ENCODE data around the gene NPPB.
A peak's percentile ranks its signal among the peaks of the same experiment; 100 is the strongest.
"Not testable (repeated sequence)": the region's sequence is repeated elsewhere in the genome, so short reads cannot be mapped to it uniquely, and the experiment has no call there.

Gene NPPB

DNA sequence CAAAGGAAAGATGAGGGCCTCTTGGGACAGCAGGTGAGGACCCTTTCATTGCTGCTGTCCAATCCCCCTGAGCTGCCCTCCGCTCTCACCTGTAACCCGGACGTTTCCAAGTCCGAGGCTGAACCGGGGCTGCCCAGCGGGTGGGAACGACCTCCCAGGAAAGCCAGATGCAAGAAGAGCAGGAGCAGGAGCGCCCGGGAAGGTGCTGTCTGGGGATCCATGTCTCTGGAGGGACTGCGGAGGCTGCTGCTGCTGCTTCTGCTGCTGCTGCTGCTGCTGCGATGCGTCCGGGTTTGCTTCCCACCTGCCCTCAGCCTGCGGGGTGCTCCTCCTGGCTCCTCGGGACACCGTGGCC, at the start of gene NPPB:
NPPB (minus strand) TSS at position 333 of the 355 bp plus-strand sequence; CDS start at position 221, 112 bp downstream.
- no peak for DNase-seq

DNA sequence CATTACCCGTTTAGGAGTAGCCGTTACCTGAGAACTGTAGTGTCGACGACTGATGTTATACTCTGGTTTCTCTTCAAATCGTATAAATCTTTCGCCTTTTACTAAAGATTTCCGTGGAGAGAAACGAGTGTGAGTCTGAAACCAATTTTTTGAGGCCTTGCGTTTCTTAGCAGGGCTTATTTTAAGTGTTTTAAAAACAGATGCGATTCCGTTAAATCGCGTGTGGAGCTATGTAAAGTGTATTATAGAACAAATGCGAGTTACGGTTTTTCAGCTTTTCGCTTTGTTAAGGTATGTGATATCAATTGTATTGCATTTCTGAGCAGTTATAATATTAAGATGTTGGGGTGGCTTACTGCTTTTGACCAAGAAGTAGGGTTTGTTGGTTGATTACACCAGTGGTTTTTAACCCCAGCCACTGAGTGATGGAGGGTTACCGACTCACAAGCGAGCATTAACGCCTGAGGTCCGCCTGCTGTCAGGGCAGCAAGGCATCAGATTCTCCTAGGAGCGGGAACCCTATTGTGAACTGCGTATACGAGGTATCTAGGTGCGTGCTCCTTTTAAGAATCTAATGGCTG, 49.4 kb upstream of the NPPB start:
- DNase-seq: peak; percentile 94

DNA sequence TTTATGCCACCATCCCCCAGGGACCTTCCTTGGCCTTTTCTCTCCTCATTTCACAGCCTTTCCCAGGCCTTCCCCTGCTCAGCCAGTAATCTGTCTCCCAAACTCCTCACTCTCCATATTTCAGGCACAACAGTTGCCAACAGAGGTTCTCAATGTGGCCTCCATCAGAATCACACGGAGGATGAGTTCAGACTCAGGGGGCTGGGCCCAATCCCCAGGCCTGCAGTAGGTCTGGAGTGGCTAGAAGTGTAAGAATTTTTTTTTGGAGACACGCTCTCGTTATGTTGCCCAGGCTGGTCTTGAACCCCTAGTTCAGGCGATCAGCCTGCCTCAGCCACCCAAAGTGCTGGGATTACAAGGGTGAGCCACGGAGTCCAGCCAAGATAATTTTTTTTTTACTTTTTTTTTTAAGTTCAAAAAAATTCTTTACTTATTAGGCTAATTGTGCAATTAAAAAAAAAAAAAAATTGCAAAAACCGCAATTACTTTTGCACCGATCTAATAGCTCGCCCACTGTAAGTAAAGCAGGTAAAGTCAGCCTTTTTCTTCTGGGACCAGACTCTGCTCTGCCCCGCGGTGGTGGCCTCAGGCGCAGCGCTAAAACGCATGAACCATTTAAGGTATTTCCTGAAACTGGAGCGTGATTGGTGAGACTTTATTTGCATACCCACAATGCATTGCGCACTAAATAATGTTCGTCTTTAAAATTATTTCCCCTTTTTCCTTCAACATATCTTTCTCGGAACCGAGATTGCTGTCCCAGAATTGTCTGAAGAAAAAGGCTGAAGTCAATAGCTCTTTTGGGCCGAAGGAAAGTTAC, 48.7 kb upstream of the NPPB start:
- peak; percentile 95 for DNase-seq

DNA sequence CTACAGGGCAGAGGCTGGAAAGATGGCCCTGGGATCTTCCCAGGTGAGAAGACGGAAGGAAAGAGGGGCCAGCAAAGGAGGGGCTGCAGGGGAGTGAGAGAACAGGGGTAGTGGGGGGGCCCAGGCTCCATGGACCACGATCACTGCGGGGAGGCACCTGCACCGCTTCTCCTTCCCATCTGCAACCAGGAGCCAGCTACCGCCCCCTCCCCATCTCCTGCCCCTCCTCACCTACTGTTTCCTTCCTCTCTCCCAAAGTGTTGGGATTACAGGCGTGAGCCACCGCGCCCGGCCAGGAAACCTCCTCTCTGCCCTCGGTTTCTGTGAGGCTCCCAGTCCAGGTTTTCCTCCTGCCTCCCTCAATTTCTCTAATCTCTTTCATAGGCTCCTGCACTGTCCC, 48.1 kb upstream of the NPPB start:
- no peak for DNase-seq

DNA sequence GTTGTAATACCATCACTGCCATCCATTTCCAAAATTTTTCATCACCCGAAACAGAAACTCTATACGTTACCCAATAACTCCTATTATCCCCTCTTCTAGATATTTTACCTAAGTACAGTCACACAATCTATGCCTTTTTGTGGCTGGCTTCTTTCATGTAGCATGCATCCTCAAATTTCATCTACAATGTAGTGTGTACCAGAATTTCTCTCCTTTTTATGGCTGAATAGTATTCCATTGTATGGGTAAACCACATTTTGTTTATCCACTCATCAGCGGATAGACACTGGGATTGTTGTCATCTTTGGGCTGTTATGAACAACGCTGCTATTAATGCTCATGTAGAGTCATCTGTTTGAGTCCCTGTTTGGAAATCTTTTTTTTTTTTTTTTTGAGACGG, 46.2 kb upstream of the NPPB start:
- DNase-seq: no peak

DNA sequence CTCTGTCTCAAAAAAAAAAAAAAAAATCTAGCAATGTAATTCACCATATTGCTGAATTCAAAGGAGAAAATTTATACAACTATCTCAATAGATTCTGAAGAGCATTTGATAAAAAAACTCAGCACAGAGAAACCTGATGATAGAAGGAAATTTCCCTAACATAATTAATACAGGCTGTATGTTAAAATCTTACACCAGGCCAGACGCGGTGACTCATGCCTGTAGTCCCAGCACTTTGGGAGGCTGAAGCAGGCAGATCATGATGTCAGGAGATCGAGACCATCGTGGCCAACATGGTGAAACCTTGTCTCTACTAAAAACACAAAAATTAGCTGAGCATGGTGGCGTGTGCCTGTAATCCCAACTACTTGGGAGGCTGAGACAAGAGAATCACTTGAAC, 45.4 kb upstream of the NPPB start:
- not testable (repeated sequence) for DNase-seq

DNA sequence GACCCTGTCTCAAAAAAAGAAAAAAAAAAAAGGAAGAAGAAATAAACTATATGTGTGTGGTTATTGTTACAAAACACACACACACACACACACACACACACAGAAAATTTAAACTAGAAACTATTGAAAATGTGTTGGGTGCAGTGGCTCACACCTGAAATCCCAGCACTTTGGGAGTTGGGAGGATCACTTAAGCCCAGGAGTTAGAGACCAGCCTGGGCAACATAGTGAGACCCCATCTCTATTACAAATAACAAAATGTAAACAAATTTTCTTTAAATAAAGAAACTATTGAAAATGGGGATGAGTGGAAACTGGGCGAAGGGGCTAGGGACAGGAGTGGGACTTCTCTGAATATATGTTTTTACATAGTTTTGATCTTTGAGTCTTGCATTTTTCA, 44.5 kb upstream of the NPPB start:
- no peak for DNase-seq

DNA sequence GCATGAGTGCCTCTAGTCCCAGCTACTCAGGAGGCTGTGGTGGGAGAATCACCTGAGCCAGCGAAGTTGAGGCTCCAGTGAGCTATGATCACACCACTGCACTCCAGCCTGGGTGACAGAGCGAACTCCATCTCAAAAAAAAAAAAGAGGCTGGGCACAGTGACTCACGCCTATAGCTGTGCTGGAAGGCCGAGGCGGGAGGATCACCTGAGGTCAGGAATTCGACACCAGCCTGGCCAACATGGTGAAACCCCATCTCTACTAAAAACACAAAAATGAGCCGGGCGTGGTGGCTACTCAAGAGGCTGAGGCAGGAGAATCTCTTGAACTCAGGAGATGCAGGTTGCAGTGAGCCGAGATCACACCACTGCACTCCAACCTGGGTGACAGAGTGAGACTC, 42.7 kb upstream of the NPPB start:
- not testable (repeated sequence) for DNase-seq

DNA sequence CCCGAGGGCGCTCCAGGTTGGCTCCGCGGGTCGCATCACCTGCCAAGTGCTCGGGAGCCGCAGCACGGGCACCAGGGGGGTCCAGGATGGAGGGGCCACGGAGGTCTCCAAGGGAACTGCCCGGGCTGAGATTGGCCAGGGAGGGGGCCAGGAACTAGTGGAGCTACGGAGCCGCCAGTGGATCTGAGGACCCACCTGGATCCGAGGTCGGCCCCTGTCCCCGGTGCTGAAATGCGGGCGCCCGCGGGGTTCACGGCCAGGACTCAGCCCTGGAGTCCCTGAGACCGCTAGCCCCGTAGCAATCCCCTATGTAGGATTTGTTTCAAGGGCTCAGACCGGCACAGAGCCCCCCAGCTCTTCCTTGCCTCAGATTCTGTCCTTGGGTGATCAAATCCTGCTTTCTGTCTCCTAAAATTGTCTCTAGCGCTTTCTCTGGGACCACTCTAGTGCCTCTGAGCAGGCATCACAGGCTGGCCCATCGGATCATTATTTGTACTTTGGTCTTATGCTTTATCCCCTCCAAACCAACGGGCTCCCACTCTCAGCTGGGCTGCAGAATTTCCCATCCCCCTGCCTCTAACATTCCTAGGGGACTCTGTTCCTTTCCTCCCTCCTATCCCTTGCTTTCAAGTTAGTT, 40.2 kb upstream of the NPPB start:
- no peak for DNase-seq

DNA sequence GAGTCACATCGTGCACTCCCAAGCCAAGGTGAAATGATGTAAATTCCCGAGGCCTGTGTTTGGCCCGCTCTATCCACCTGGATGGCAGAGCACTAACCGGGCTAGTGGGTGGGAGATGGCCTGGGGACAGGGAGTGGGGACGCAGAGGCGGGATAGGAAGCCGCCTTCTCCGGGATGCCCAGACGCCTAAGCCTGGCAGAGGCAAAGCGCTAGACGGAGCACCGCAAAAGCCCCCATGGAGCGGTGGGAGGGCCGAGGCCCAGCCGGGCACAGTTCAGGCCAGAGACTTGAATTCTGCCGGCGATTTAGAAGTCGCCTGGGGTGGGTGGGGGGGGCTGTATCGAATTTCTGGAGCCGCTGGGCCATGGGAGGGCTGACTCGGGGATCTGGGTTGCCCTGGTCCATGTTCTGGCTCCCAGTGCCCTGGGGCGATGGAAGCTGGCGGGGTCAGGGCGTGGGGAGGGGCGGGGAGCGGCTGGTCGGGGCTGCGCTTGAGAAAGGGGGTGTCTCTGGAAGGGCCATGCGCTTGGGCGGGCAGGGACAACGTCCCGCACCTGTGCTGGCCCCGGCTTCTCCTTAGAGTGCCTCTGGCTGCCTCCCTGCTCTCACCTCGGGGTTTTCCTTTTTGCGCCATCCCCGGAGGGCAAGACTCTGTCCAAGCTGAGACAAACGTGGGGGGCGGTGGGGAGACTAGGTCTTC, 39.5 kb upstream of the NPPB start:
- no peak for DNase-seq

DNA sequence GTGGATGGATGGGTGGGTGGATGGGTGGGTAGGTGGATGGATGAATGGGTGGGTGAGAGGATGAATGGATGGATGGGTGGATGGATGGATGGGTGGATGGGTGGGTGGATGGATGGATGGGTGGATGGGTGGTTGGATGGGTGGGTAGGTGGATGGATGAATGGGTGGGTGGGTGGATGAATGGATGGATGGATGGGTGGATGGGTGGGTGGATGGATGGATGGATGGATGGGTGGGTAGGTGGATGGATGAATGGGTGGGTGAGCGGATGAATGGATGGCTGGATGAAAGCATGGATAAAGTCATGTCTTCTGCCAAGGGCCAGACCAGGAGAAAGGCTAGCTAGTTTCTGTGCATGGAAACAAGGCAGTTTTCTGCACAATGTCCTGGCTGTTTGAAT, 35.8 kb upstream of the NPPB start:
- not testable (repeated sequence) for DNase-seq

DNA sequence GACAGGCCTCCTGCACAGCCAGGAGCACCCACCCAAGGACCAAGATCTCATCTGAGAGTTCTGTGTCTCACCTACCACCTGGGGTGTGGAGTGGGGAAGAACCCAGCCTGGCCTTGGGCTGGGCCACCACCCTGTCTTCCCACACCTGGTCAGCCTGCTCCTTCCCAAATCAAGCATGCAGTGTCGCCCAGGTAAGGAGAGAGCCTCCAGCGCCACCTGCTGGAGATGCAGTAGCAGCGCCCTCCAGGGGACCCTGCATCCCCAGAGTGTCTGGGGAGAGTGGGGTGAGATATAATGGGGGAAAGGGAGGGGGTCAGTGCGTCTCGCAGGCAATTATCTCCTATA, 35.1 kb upstream of the NPPB start:
- DNase-seq: peak; percentile 62

DNA sequence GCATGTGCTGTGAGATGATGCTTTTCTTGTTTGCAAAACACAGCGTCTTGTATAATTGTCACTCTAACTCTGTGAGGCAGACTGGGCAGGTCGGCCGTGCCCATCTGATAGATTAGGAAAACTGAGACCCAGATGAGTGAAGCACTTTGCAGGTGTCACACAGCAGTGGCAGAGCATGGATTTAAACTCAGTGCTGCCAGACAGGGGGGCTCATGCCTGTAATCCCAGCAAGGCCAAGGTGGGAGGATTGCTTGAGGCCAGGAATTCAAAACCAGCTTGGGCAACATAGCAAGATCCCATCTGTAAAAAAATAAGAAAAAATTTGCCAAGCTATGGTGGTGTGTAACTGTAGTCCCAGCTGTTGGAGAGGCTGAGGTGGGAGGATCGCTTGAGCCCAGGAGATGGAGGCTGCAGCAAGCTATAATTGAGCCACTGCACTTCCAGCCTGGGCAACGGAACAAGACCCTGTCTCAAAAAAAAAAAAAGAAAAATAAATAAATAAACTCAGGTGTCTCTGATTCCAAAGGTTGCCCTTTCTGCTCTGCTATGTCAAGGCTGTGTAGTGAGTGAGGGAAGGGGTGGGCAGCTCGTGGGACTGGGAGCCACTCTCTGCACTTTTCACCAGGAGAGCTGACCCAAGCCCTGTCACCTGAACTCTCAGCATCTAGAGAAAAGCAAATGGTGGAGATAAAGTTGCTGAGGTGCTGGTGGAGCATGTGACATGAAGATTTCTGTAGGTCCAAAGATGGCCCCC, 32.9 kb upstream of the NPPB start:
- DNase-seq: no peak

DNA sequence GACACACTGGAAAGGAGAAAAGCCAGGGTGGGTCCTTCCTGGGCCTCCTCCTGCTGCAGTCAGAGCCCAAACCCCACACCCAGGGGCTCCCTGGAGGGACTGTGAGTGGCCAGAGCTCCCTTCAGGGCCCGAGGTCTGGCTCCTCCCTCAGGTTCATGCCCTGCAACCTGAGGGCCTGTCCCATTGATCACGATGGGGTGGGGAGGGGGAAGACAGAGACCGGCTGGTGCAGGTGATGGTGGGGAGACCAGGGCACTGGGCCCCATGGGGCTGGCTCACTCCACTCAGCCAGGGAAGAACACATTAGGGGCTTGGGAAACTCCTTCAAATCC, 30.1 kb upstream of the NPPB start:
- DNase-seq: no peak

DNA sequence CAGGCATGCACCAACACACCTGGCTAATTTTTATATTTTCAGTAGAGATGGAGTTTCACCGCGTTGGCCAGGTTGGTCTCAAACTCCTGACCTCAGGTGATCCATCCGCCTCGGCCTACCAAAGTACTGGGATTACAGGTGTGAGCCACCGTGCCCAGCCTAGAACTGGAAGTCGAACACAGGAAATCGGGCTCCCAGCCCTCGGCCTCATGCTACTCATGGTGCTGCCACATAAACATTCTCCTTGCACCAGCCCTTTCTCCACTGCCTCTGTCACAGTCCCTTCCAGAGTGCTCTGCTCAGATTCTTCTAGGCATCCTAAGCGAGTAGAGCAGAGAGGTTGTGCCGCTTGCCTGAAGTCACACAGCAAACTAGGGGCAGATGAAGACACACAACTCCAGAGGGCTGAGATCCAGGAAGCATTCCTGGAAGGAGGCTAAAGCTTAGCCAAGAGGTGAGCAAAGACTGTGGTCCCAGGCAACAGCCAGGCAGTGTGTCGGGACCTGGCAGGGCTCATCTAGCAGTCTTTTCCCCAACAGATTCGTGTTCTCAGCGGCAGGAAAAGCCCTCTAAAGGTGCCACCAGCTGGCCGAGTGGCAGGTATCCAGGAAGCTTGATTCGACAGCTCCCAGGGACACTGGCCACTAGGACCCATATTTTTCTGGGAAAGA, 29.6 kb upstream of the NPPB start:
- DNase-seq: no peak

DNA sequence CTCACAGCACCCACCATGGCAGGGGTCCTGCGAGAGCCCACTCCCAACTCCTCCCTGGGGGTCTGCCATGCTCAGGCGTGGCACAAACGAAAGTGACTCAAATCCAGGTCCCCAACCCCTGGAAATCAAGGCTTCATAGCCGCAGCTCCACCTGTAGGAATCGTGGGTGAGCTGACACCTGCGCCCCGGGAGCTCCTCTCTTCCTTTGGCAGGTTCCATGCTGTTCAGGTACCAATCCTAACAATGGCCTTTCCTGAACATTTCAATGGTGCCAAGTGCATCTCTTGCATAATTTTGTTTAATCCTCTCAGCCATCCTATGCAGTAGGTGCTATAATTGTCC, 28.9 kb upstream of the NPPB start:
- no peak for DNase-seq

DNA sequence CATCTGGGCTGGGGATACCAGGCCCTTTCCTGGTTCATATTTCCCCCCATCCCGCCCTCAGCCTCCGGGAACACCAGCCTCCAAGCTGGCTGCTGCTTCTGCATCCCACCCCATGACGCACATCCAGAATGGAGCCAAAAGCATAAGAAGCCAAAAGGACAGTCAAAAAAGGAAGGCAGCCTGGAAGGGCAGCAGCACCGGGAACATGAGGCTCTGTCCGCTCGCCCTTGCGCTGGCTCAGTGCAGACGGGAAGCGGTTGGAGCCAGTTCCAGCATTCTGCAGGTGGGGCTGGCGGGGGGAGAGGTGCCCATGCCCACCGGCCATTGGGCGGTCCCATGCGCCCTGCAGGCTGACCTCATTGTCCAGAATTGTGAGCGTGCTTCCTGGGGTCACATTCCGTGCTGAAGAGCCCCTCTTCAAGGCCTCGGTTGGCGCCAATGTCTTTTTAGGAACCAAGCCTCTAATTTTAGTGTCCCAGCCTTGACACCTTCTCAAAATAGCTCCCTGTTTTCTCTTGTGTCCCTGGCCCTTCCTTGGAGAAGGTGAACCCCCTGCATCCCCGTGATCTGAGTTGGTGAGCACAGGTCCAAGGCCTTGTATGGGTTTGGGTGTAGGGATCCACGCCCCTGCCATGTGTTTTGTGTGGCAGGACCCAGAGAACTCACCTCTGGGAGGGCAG, 28.4 kb upstream of the NPPB start:
- DNase-seq: no peak

DNA sequence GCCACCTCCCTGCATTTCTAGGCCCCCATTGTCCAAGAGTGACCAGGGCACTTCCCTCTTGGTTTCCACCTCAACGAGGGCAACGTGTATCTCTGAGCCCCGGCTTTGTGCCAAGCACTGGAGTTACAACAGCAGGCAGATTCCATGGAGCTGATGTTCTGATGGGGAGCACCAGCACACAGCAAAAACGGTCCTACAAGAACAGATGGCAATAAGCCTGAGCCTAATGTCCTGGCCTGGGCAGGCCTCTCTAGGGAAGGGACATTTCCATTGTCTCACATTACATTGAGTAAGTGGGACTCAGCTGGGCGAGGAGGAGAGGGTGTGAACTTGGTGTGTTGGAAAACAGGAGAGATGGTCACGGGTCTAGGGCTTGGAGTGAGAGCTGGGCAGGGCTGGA, 27.2 kb upstream of the NPPB start:
- no peak for DNase-seq

DNA sequence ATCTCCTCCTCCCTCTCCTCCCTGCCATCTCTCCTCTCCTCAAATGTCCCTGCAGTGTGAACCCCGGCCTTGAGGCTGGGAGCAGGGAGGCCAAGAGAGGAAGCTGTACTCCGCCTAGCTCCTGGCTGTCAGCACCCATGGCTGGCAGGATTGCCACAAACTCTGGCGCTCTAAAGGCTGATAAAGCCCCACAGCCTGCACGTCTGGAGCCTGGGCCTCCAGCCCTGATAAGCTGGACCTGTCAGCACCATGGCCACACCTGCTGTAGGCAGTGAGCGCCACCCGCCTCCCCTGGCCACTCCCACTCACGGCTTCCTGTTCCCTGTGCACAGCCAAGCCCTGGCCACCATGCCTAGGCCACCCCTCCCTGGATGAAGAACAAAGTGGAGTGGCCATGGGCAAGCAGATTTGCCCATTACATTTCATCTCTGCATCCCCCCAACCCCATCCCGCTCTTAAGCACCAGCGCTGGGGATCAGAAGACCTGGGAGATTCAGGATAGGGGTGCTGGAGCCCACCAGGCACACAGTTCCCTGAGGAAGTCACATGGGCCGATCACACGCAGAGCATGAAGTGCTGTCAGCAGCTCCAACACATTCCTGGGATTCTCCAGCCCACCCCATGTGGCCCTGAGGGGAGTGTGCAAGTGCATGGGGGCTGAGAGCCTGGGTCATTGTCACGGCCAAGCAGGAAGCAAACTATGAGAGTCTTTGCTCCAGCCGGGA, 24.2 kb upstream of the NPPB start:
- DNase-seq: no peak

DNA sequence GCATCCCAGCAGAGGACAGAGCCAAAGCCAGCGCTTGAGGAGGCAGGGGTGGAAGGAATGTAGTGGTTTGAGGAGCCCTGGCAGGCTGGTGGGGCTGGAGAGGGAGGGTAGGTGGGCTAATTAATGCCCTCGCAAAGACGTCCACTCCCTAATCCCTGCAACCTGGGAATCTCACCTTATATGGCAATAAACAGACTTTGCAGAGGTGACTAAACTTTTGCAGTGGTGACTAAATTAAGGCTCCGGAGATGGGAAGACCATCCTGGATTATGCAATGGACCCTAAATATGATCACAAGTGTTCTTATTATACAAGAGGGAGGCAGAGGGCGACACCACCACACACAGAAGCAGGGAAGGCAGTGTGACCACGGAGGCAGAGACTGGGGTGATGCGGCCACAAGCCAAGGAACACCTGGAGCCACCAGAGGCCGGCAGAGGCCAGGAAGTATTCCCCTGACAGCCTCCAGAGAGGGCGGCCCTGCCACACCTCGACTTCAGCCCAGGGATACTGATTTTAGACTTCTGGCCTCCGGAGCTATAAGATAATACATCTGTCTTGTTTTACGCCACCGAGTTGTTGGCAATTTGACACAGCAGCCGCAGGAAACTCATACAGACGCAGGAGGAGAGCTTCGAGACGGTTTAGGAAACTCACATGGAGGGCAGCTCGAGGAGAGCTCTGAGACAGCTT, 23.1 kb upstream of the NPPB start:
- DNase-seq: no peak

All from NCI-H1105 treated with DMSO at 0.1 percent for 48 hours (cell line).